Gastroesophageal sphincter (tissue), 3 donors: Measurements from ENCODE around the gene KCTD3.

ENCODE experiments used
- EP300 ChIP-seq: sonication (generic); formaldehyde crosslinking; IDR thresholded peaks from one replicate; pipeline ENCODE4 v1.6.1; 2017; ENCODE audit warnings: antibody characterized with exemption, mild to moderate bottlenecking
- POLR2A ChIP-seq, 2 donors: fragments of 450-650 bp; IDR thresholded peaks; one replicate each; pipeline ENCODE4 v1.6.1; 2017; ENCODE audit warnings: antibody characterized with exemption in 2 of 2, mild to moderate bottlenecking in 2 of 2, moderate library complexity in 1 of 2
- TF ChIP-seq, protein P1 (sequence below), 4 experiments: fragments of 200-600 bp in 2 of 4; fragments of 450-650 bp in 2 of 4; sonication (generic) in 1 of 4; IDR thresholded peaks; one replicate each; pipeline ENCODE4 v1.5.1; 2017 to 2019; ENCODE audit warnings: antibody characterized with exemption in 4 of 4, mild to moderate bottlenecking in 2 of 4, moderate library complexity in 2 of 4

DNA sequence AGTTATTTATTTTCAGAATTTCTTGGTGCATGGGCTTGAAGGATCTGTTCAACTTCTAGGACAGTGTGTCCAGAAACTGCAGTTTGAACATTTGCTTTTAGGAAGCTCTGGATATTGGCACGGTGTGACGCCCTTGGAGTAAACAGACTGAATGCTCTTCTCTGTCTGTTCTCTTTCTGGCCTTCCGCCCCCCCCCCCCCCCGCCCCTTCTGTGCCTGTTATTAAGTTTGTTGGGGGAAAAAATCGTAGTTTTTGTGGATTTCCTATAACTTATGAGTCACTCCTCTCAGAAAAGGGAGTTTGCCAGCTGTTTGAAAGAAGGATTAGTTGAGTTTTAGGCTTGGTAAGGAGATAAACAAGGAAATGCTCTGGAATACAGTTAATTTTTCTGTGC, 1.2 kb downstream of the KCTD3 start:
- TF ChIP-seq, protein P1, sequence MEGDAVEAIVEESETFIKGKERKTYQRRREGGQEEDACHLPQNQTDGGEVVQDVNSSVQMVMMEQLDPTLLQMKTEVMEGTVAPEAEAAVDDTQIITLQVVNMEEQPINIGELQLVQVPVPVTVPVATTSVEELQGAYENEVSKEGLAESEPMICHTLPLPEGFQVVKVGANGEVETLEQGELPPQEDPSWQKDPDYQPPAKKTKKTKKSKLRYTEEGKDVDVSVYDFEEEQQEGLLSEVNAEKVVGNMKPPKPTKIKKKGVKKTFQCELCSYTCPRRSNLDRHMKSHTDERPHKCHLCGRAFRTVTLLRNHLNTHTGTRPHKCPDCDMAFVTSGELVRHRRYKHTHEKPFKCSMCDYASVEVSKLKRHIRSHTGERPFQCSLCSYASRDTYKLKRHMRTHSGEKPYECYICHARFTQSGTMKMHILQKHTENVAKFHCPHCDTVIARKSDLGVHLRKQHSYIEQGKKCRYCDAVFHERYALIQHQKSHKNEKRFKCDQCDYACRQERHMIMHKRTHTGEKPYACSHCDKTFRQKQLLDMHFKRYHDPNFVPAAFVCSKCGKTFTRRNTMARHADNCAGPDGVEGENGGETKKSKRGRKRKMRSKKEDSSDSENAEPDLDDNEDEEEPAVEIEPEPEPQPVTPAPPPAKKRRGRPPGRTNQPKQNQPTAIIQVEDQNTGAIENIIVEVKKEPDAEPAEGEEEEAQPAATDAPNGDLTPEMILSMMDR (IDR thresholded peaks at IDR 0.05): no peak
- TF ChIP-seq EP300 (no peak), POLR2A (IDR thresholded peaks at IDR 0.05) (no peak)
